HFFc6 (cell line): ENCODE results near the gene RIF1. TPM values are rescaled to one million over a fixed set of nuclear protein-coding genes. Genes with fewer than 3 reads are reported as not detected.

Experiments used
- DNase-seq: peaks from one replicate; pipeline ENCODE4 v3.0.0-alpha.2; 2018
- H3K27ac Mint-ChIP-seq: 2 replicates; pipeline ENCODE4 v1.8.0; 2020; ENCODE audit warnings: mild to moderate bottlenecking, mixed read lengths
- H3K27me3 Mint-ChIP-seq: 2 replicates; pipeline ENCODE4 v1.8.0; 2021; ENCODE audit warnings: mild to moderate bottlenecking, moderate library complexity, mixed read lengths; ENCODE audit not compliant: insufficient read depth
- H3K36me3 Mint-ChIP-seq: 2 replicates; pipeline ENCODE4 v1.8.0; 2021; ENCODE audit warnings: low read depth, mixed read lengths
- H3K4me1 Mint-ChIP-seq: 2 replicates; pipeline ENCODE4 v1.8.0; 2020; ENCODE audit warnings: low read depth, mixed read lengths
- H3K4me3 Mint-ChIP-seq: 2 replicates; pipeline ENCODE4 v1.8.0; 2020; ENCODE audit warnings: mild to moderate bottlenecking, moderate library complexity, mixed read lengths
- H3K9me3 Mint-ChIP-seq: 2 replicates; pipeline ENCODE4 v1.8.0; 2020; ENCODE audit warnings: mild to moderate bottlenecking, mixed read lengths
- microRNA-seq: library from miRNA; unstranded; fragments of <30 nt; microRNA quantifications from one replicate; pipeline ENCODE4, GENCODE V29; 2019
- total RNA-seq, 6 experiments: library from RNA; stranded (reverse); fragmentation: NEBNext Ultra II Directional; extraction: Animal tissue kit (Norgen Biotek cat#: 25700); gene quantifications; 2 replicates in 1 of 6; 3 replicates in 5 of 6; pipeline ENCODE4 v1.2.3, GENCODE V29; 2021
- TF ChIP-seq, protein P1 (sequence below): fragments of 200-600 bp; sonication (generic); IDR thresholded peaks from 2 replicates; pipeline ENCODE4 v1.5.0; 2021; ENCODE audit warnings: antibody characterized with exemption, mild to moderate bottlenecking

The RIF1 gene
- total RNA-seq, 6 experiments from 2014 or later = 26.3 to 34.1 (median 30.0) TPM

DNA sequence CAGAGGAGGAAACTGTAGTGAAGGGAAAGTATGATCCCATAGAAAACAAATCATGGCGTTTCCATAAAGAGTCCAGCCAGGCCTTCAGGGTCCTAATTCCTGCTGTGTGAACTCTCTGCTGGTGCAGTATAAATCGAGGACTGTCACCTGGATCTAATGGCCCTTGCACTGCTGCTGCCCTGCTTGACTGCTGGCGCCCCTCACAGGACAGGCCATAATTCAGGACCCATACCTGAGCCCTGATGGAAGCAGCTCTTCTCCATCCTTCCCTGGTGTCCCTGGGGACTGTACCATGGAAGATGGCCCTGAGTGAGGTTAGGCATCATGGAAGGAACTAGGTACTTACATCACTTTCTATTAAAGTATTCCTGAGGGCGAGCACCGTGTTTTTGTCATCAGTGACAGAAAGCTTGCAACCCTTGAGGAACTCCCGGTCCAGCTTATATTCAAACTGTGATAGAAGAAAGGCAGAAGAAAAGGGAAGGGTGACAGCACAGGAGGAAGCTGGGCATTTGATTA, 116.9 kb downstream of the RIF1 start:
- no peak overlapping the region for H3K4me3 Mint-ChIP-seq
- H3K4me1 Mint-ChIP-seq = peaks cover 9% of the 10 kb centered on the region
- no peaks in the 10 kb centered on the region for H3K36me3 Mint-ChIP-seq
- TF ChIP-seq, protein P1, sequence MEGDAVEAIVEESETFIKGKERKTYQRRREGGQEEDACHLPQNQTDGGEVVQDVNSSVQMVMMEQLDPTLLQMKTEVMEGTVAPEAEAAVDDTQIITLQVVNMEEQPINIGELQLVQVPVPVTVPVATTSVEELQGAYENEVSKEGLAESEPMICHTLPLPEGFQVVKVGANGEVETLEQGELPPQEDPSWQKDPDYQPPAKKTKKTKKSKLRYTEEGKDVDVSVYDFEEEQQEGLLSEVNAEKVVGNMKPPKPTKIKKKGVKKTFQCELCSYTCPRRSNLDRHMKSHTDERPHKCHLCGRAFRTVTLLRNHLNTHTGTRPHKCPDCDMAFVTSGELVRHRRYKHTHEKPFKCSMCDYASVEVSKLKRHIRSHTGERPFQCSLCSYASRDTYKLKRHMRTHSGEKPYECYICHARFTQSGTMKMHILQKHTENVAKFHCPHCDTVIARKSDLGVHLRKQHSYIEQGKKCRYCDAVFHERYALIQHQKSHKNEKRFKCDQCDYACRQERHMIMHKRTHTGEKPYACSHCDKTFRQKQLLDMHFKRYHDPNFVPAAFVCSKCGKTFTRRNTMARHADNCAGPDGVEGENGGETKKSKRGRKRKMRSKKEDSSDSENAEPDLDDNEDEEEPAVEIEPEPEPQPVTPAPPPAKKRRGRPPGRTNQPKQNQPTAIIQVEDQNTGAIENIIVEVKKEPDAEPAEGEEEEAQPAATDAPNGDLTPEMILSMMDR = no peak
- no peak for DNase-seq
- peaks cover 11% of the 10 kb centered on the region for H3K27me3 Mint-ChIP-seq
- no peak overlapping the region for H3K27ac Mint-ChIP-seq
- H3K9me3 Mint-ChIP-seq = no peaks in the 10 kb centered on the region

Small RNA genes lying within 50 kb of the gene (microRNA-seq; reads per million reads assigned to microRNA genes)
- gene MIR4773-1 (not detected), gene MIR4773-2 (not detected)

Other genes with a start within 250 kb of the RIF1 start
- 1 to 10 TPM; 3.8 to 8.2 (median 6.4) TPM for gene RBM43, start 148.0 kb upstream of the RIF1 start, total RNA-seq
- 1 to 10 TPM; 4.2 to 7.3 (median 6.4) TPM for gene NMI, start 120.2 kb upstream of the RIF1 start, total RNA-seq
- gene TNFAIP6, start 52.3 kb upstream of the RIF1 start, total RNA-seq = 1 to 10 TPM in 5 of 6 experiments, under 1 TPM in 1; 0.92 to 2.4 (median 2.3) TPM